Posterior vena cava (tissue), 2 donors: Measurements from ENCODE around the gene MKLN1. TPM values are rescaled to one million over a fixed set of nuclear protein-coding genes. Genes with fewer than 3 reads are reported as not detected.

ENCODE experiments used
- DNase-seq: peaks from one replicate; pipeline ENCODE4 v3.0.0-alpha.2; 2020; ENCODE audit warnings: low spot score
- intact Hi-C, 2 donors: fragments of 100-400 bp; cut with DNase I; formaldehyde crosslinking; loops; one replicate each; pipeline versions ENCODE4 v1.14.1 to v1.14.2; 2022 to 2023
- total RNA-seq, 2 donors: library from RNA; stranded (reverse); fragmentation: NEBNext Ultra II Directional; extraction: Animal tissue kit (Norgen Biotek cat#: 25700); gene quantifications; one replicate each; pipeline ENCODE4 v1.2.1, GENCODE V29; 2021
- donor health status: DM: yes; HTN: yes; CAD: no.
- donor health status: DM: yes; HTN: yes; CAD: no.

Gene MKLN1
- total RNA-seq, 2 donors from 2014 or later = 72.5 to 75.6 TPM

GRCh38 chr7:131529179-131529578, 201.5 kb downstream of the MKLN1 start:
- intact Hi-C loops = no loop called here
- peak; percentile 62 for DNase-seq

GRCh38 chr7:131529617-131530016, 201.9 kb downstream of the MKLN1 start:
- peak; percentile 32 for DNase-seq
- intact Hi-C loops = no loop called here

- intact Hi-C loops = no loop called here
- peak; percentile 37 for DNase-seq
These were observed 202.5 kb downstream of the MKLN1 start for GRCh38 chr7:131530137-131530536.

GRCh38 chr7:131532570-131533091, 205.0 kb downstream of the MKLN1 start:
- DNase-seq = peak; percentile 56
- intact Hi-C loops = no loop called here

GRCh38 chr7:131533151-131533559, 205.5 kb downstream of the MKLN1 start:
- intact Hi-C loops = no loop called here
- DNase-seq = peak; percentile 56

- DNase-seq = peak; percentile 54
- intact Hi-C loops = no loop called here
These were observed 206.2 kb downstream of the MKLN1 start for GRCh38 chr7:131533566-131534561.

GRCh38 chr7:131536361-131536849, 208.7 kb downstream of the MKLN1 start:
- intact Hi-C loops = loop anchor here in 1 of 2 donors (5.0 kb wide), 1 partner anchor 801 kb away; no protein-coding TSS in a partner anchor

GRCh38 chr7:131537571-131537978, 209.9 kb downstream of the MKLN1 start:
- peak; percentile 43 for DNase-seq
- intact Hi-C loops = loop anchor here in 1 of 2 donors (5.0 kb wide), 1 partner anchor 800 kb away; no protein-coding TSS in a partner anchor

More at GRCh38 chr7:131536361-131536849, 208.7 kb downstream of the MKLN1 start:
- DNase-seq = peak; percentile 71

GRCh38 chr7:131538071-131538812, 210.6 kb downstream of the MKLN1 start:
- intact Hi-C loops = loop anchor here in 1 of 2 donors (5.0 kb wide), 1 partner anchor 799 kb away; no protein-coding TSS in a partner anchor
- peak; percentile 61 for DNase-seq

- peak; percentile 71 for DNase-seq
- intact Hi-C loops = loop anchor here in 1 of 2 donors (5.0 kb wide), 1 partner anchor 799 kb away; no protein-coding TSS in a partner anchor
These were observed 211.1 kb downstream of the MKLN1 start for GRCh38 chr7:131538813-131539179.

GRCh38 chr7:131540491-131541162, 213.0 kb downstream of the MKLN1 start:
- intact Hi-C loops = no loop called here
- peak; percentile 58 for DNase-seq

- DNase-seq = peak; percentile 45
- intact Hi-C loops = no loop called here
These were observed 215.6 kb downstream of the MKLN1 start for GRCh38 chr7:131543298-131543697.

GRCh38 chr7:131544021-131544420, 216.3 kb downstream of the MKLN1 start:
- intact Hi-C loops = no loop called here
- DNase-seq = no peak

GRCh38 chr7:131544449-131545301, 217.0 kb downstream of the MKLN1 start:
- peak; percentile 69 for DNase-seq
- intact Hi-C loops = no loop called here

- intact Hi-C loops = no loop called here
- no peak for DNase-seq
These were observed 218.4 kb downstream of the MKLN1 start for GRCh38 chr7:131546126-131546525.
